ENCODE results near the gene LMNTD1. TPM values are rescaled to one million over a fixed set of nuclear protein-coding genes. Genes with fewer than 3 reads are reported as not detected.

LMNTD1 gene
- total RNA-seq, 4 donors from 2014 or later = not detected

GRCh38 chr12:25566202-25566949, 13.3 kb upstream of the LMNTD1 start:
- no peaks in the 10 kb centered on the region for H3K27me3 ChIP-seq
- no peaks in the 10 kb centered on the region for H3K36me3 ChIP-seq
- intact Hi-C loops (cut with DNase I; ENCODE audit: low total_unique reads) = no loop called here
- no peaks in the 10 kb centered on the region for H3K4me1 ChIP-seq
- no peak for DNase-seq
- in situ Hi-C loops (cut with MboI; ENCODE audit: low pct_ligation_motif_present in 1 of 4, low pct_unique_long_range_greater_than_20kb in 1 of 4, low sequenced_read_pairs in 3 of 4) = loop anchor here in 1 of 4 donors (25.0 kb wide), 1 partner anchor 104 kb away; no protein-coding TSS in a partner anchor
- no peak overlapping the region for H3K27ac ChIP-seq
- H3K4me3 ChIP-seq = no peak overlapping the region
- no peaks in the 10 kb centered on the region for H3K9me3 ChIP-seq
- 58 to 82% methylated on average over 4 to 8 of the region's 8 CpGs for WGBS, 2 donors (ENCODE audit: low coverage in 1 of 2)
- TF ChIP-seq CTCF (IDR thresholded peaks at IDR 0.05) = no peak

DNA sequence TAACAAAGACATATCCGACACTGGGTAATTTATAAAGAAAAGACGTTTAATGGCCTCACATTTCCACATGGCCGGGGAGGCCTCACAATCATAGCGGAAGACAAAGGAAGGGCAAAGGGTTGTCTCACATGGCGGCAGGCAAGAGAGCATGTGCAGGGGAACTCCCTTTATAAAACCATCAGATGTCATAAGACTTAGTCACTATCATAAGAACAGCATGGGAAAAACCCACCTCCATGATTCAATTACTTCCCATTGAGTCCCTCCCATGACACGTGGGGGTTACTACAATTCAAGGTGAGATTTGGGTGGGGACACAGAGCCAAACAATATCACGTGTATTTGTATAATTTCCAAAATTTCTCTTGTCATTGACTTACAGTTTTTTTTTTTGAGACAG, 5.5 kb upstream of the LMNTD1 start:
- intact Hi-C loops (cut with DNase I; ENCODE audit: low total_unique reads) (no loop called here), in situ Hi-C loops (cut with MboI; ENCODE audit: low pct_ligation_motif_present in 1 of 4, low pct_unique_long_range_greater_than_20kb in 1 of 4, low sequenced_read_pairs in 3 of 4) (loop anchor here in 1 of 4 donors (25.0 kb wide), 1 partner anchor 96 kb away; no protein-coding TSS in a partner anchor)
- TF ChIP-seq POLR2A (IDR thresholded peaks at IDR 0.05) (no peak), POLR2AphosphoS5 (IDR thresholded peaks at IDR 0.05) (no peak), CTCF (IDR thresholded peaks at IDR 0.05) (no peak), EP300 (IDR thresholded peaks at IDR 0.05; ENCODE audit: low read depth) (no peak)
- H3K4me3 ChIP-seq = no peak overlapping the region
- no peaks in the 10 kb centered on the region for H3K4me1 ChIP-seq
- H3K27me3 ChIP-seq = no peaks in the 10 kb centered on the region
- no peak overlapping the region for H3K27ac ChIP-seq
- 84 to 91% methylated on average over 5 to 7 of the region's 7 CpGs for WGBS, 2 donors (ENCODE audit: low coverage in 1 of 2)
- no peaks in the 10 kb centered on the region for H3K9me3 ChIP-seq
- no peaks in the 10 kb centered on the region for H3K36me3 ChIP-seq
- no peak for DNase-seq

- Histone ChIP-seq H3K36me3 (no peaks in the 10 kb centered on the region), H3K9me3 (no peaks in the 10 kb centered on the region), H3K4me3 (no peak overlapping the region), H3K27ac (no peak overlapping the region), H3K27me3 (no peaks in the 10 kb centered on the region), H3K4me1 (no peaks in the 10 kb centered on the region)
- intact Hi-C loops (cut with DNase I; ENCODE audit: low total_unique reads) (no loop called here), in situ Hi-C loops (cut with MboI; ENCODE audit: low pct_ligation_motif_present in 1 of 4, low pct_unique_long_range_greater_than_20kb in 1 of 4, low sequenced_read_pairs in 3 of 4) (loop anchor here in 1 of 4 donors (25.0 kb wide), 1 partner anchor 96 kb away; no protein-coding TSS in a partner anchor)
- no peak for TF ChIP-seq POLR2AphosphoS5 (IDR thresholded peaks at IDR 0.05)
- TF ChIP-seq CTCF (IDR thresholded peaks at IDR 0.05) = peak in 3 of 5 experiments; percentile 17 to 29 (median 28)
- 22 to 51% methylated on average over 2 of the region's 2 CpGs for WGBS, 2 donors (ENCODE audit: low coverage in 1 of 2)
- no peak for DNase-seq
Observed at GRCh38 chr12:25557830-25558436, 4.8 kb upstream of the LMNTD1 start.

DNA sequence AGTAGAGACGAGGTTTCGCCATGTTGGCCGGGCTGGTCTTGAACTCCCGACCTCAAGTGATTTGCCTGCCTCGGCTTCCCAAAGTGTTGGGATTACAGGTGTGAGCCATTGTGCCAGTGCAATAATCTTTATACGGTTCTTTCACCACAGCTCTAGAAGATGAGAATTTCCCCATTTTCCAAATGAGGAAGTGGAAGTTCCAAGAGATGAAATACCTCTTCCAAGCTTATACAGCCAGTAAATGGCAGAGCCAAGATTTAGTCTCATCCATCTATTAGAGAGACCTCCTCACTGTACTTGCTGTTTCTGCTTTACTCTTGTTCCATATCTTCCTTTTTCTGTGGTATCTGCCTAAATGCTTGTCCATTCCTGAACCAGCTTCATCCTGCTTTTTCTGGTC, 3.1 kb upstream of the LMNTD1 start:
- no peak overlapping the region for H3K4me3 ChIP-seq
- DNase-seq = no peak
- H3K4me1 ChIP-seq = no peaks in the 10 kb centered on the region
- no peaks in the 10 kb centered on the region for H3K9me3 ChIP-seq
- intact Hi-C loops (cut with DNase I; ENCODE audit: low total_unique reads) (no loop called here), in situ Hi-C loops (cut with MboI; ENCODE audit: low pct_ligation_motif_present in 1 of 4, low pct_unique_long_range_greater_than_20kb in 1 of 4, low sequenced_read_pairs in 3 of 4) (loop anchor here in 1 of 4 donors (25.0 kb wide), 1 partner anchor 94 kb away; no protein-coding TSS in a partner anchor)
- no peaks in the 10 kb centered on the region for H3K36me3 ChIP-seq
- TF ChIP-seq POLR2A (IDR thresholded peaks at IDR 0.05) (no peak), POLR2AphosphoS5 (IDR thresholded peaks at IDR 0.05) (no peak), EP300 (IDR thresholded peaks at IDR 0.05; ENCODE audit: low read depth) (no peak), CTCF (IDR thresholded peaks at IDR 0.05) (no peak)
- no peak overlapping the region for H3K27ac ChIP-seq
- 93% methylated on average over 6 of the region's 6 CpGs; no CpG with 5 or more reads in 1 of the 2 donors for WGBS, 2 donors (ENCODE audit: low coverage in 1 of 2)
- no peaks in the 10 kb centered on the region for H3K27me3 ChIP-seq

All from transverse colon (tissue), 4 donors.